Measurements from ENCODE around the gene SERPINB8. TPM values are rescaled to one million over a fixed set of nuclear protein-coding genes. Genes with fewer than 3 reads are reported as not detected.

Gene SERPINB8
- total RNA-seq, 2 experiments from 2014 or later = 1.5 to 2.5 TPM

DNA sequence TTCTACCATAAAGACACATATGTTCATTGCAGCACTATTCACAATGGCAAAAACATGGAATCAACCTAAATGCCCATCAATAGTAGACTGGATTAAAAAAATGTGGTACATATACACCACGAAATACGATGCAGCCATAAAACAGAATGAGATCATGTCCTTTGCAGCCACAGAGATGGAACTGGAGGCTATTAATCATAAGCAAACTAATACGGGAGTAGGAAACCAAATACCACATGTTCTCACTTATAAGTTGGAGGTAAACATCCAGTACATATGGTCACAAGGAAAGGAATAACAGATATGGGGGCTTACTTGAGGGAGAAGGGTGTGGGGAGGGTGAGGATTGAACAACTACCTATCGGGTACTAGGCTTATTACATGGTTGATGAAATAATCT is 13.1 kb upstream of the SERPINB8 start:
- Histone ChIP-seq H3K27ac (ENCODE audit: low read depth, low read length, poor library complexity, severe bottlenecking) (no peak overlapping the region), H3K79me2 (ENCODE audit: insufficient read depth, low read depth, low read length) (no peaks in the 10 kb centered on the region), H2AFZ (ENCODE audit: low read length) (no peak overlapping the region), H3K9me3 (ENCODE audit: low read length) (no peaks in the 10 kb centered on the region), H4K20me1 (ENCODE audit: insufficient read depth, low read length) (no peaks in the 10 kb centered on the region), H3K4me1 (ENCODE audit: insufficient read depth, low read length, poor library complexity, severe bottlenecking) (no peaks in the 10 kb centered on the region), H3K9me2 (ENCODE audit: insufficient read depth, low read length) (no peaks in the 10 kb centered on the region), H3K4me3 (ENCODE audit: low read depth, low read length, poor library complexity, severe bottlenecking) (no peak overlapping the region), H3K4me2 (ENCODE audit: low read length) (no peak overlapping the region), H3K36me3 (ENCODE audit: insufficient read depth, low read length) (no peaks in the 10 kb centered on the region)
- TF ChIP-seq, protein P1, sequence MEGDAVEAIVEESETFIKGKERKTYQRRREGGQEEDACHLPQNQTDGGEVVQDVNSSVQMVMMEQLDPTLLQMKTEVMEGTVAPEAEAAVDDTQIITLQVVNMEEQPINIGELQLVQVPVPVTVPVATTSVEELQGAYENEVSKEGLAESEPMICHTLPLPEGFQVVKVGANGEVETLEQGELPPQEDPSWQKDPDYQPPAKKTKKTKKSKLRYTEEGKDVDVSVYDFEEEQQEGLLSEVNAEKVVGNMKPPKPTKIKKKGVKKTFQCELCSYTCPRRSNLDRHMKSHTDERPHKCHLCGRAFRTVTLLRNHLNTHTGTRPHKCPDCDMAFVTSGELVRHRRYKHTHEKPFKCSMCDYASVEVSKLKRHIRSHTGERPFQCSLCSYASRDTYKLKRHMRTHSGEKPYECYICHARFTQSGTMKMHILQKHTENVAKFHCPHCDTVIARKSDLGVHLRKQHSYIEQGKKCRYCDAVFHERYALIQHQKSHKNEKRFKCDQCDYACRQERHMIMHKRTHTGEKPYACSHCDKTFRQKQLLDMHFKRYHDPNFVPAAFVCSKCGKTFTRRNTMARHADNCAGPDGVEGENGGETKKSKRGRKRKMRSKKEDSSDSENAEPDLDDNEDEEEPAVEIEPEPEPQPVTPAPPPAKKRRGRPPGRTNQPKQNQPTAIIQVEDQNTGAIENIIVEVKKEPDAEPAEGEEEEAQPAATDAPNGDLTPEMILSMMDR (conservative IDR thresholded peaks at IDR 0.05; ENCODE audit: low read length) = no peak
- TF ChIP-seq EZH2phosphoT487 (IDR thresholded peaks at IDR 0.05; ENCODE audit: borderline replicate concordance, low read depth, low read length) = no peak
- CTCF ChIA-PET (ENCODE audit: unreplicated experiment) = no interaction called here
- POLR2A ChIA-PET = no interaction called here
- intact Hi-C loops (cut with micrococcal nuclease; ENCODE audit: unreplicated experiment) = no loop called here
- BruUV-seq (replicated peaks) = no TSS peak
- DNase-seq (ENCODE audit: low spot score) = no peak

DNA sequence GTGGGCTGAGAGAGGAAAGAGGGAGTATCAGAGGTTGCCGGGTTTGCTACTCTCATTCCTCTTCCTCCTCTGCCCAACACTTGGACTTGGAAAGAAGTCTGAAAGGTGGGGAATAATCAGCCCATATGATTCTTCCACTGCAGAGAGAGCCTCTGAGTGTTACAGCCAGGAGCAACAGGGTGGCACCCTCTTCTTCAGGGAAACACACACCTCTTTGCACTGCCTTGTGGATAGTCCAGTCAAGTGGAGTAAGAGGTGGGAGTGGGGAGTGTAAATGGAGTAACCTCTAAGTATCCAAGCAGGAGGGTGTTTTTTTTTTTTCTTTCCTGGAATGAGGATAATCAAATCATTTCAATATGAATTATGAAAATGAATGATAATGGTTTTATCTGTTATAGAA is 9.0 kb upstream of the SERPINB8 start:
- Histone ChIP-seq H3K9me2 (ENCODE audit: insufficient read depth, low read length) (no peaks in the 10 kb centered on the region), H3K9me3 (ENCODE audit: low read length) (no peaks in the 10 kb centered on the region), H3K4me3 (ENCODE audit: low read depth, low read length, poor library complexity, severe bottlenecking) (no peak overlapping the region), H3K4me1 (ENCODE audit: insufficient read depth, low read length, poor library complexity, severe bottlenecking) (no peaks in the 10 kb centered on the region), H2AFZ (ENCODE audit: low read length) (no peak overlapping the region), H4K20me1 (ENCODE audit: insufficient read depth, low read length) (no peaks in the 10 kb centered on the region), H3K4me2 (ENCODE audit: low read length) (no peak overlapping the region), H3K27ac (ENCODE audit: low read depth, low read length, poor library complexity, severe bottlenecking) (no peak overlapping the region), H3K36me3 (ENCODE audit: insufficient read depth, low read length) (no peaks in the 10 kb centered on the region), H3K79me2 (ENCODE audit: insufficient read depth, low read depth, low read length) (no peaks in the 10 kb centered on the region)
- ChIA-PET CTCF (ENCODE audit: unreplicated experiment) (no interaction called here), POLR2A (no interaction called here)
- intact Hi-C loops (cut with micrococcal nuclease; ENCODE audit: unreplicated experiment) = no loop called here
- DNase-seq (ENCODE audit: low spot score) = no peak
- no TSS peak for BruUV-seq (replicated peaks)
- TF ChIP-seq, protein P1 (conservative IDR thresholded peaks at IDR 0.05; ENCODE audit: low read length) = no peak
- TF ChIP-seq EZH2phosphoT487 (IDR thresholded peaks at IDR 0.05; ENCODE audit: borderline replicate concordance, low read depth, low read length) = no peak

DNA sequence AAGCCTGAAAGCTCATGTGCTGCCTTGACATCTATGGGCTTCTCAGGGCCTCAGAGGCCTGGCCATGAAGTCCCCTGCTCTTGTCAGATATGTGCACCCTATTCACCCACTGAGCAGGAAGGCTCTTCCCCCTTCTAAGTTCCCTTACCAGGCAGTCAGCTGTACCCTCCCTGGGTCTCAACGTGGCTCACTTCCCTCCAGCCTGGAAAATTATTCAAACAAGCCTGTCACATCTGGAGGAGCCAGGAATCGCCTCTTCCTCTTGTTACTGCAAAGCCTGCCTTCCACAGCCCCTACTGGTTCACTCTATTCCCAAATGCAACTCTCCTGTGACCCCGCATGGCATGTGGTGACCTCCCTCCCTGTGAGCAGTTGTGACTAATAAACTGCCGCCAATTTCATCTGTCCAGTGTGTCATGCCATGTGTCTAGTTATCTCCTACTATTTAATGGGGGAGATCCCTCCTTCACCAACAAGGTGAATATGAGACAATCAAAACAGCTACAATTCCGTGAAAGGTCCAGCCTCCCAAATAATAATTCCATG is 8.4 kb upstream of the SERPINB8 start:
- intact Hi-C loops (cut with micrococcal nuclease; ENCODE audit: unreplicated experiment) = no loop called here
- H4K20me1 ChIP-seq (ENCODE audit: insufficient read depth, low read length) = no peaks in the 10 kb centered on the region
- no peak overlapping the region for H3K27ac ChIP-seq (ENCODE audit: low read depth, low read length, poor library complexity, severe bottlenecking)
- no peaks in the 10 kb centered on the region for H3K36me3 ChIP-seq (ENCODE audit: insufficient read depth, low read length)
- no peak overlapping the region for H3K4me3 ChIP-seq (ENCODE audit: low read depth, low read length, poor library complexity, severe bottlenecking)
- TF ChIP-seq, protein P1 (conservative IDR thresholded peaks at IDR 0.05; ENCODE audit: low read length) = no peak
- TF ChIP-seq EZH2phosphoT487 (IDR thresholded peaks at IDR 0.05; ENCODE audit: borderline replicate concordance, low read depth, low read length) = no peak
- no peaks in the 10 kb centered on the region for H3K79me2 ChIP-seq (ENCODE audit: insufficient read depth, low read depth, low read length)
- ChIA-PET CTCF (ENCODE audit: unreplicated experiment) (no interaction called here), POLR2A (interaction anchor here (0.5 kb wide), 1 partner anchor 197 kb away, joined by 3 read pairs; no protein-coding TSS in a partner anchor)
- no peaks in the 10 kb centered on the region for H3K9me3 ChIP-seq (ENCODE audit: low read length)
- no TSS peak for BruUV-seq (replicated peaks)
- no peaks in the 10 kb centered on the region for H3K9me2 ChIP-seq (ENCODE audit: insufficient read depth, low read length)
- no peak overlapping the region for H3K4me2 ChIP-seq (ENCODE audit: low read length)
- H2AFZ ChIP-seq (ENCODE audit: low read length) = no peak overlapping the region
- no peak for DNase-seq (ENCODE audit: low spot score)
- H3K4me1 ChIP-seq (ENCODE audit: insufficient read depth, low read length, poor library complexity, severe bottlenecking) = no peaks in the 10 kb centered on the region

Data from OCI-LY7 (cell line).